Measurements from ENCODE around the gene SLC16A11. TPM values are rescaled to one million over a fixed set of nuclear protein-coding genes. Genes with fewer than 3 reads are reported as not detected.
A peak's percentile ranks its signal among the peaks of the same experiment; 100 is the strongest.
"Not testable (repeated sequence)": the region's sequence is repeated elsewhere in the genome, so short reads cannot be mapped to it uniquely, and the experiment has no call there.

SLC16A11 gene
- total RNA-seq, 1 experiment from 2014 or later, result 0.24 TPM

GRCh38 chr17:7072406-7072805 is 28.5 kb upstream of the SLC16A11 start:
- H3K27me3 ChIP-seq (ENCODE audit: control insufficient read depth, insufficient read depth, low read length), result no peaks in the 10 kb centered on the region; the same call in 1 of the 2 replicates
- DNase-seq, result peak; percentile 23
- no peaks in the 10 kb centered on the region for H3K36me3 ChIP-seq (replicated peaks; ENCODE audit: control insufficient read depth, insufficient read depth, low read length)
- no peak overlapping the region for H3K4me3 ChIP-seq (ENCODE audit: insufficient read depth, low read depth, low read length)

- DNase-seq, result no peak
- H3K4me3 ChIP-seq (ENCODE audit: insufficient read depth, low read depth, low read length), result no peak overlapping the region
- no peaks in the 10 kb centered on the region for H3K36me3 ChIP-seq (replicated peaks; ENCODE audit: control insufficient read depth, insufficient read depth, low read length)
- no peaks in the 10 kb centered on the region; the same call in 1 of the 2 replicates for H3K27me3 ChIP-seq (ENCODE audit: control insufficient read depth, insufficient read depth, low read length)
Measured at GRCh38 chr17:7070712-7071111, 26.8 kb upstream of the SLC16A11 start.

GRCh38 chr17:7068268-7068667 is 24.4 kb upstream of the SLC16A11 start:
- Histone ChIP-seq H3K4me3 (ENCODE audit: insufficient read depth, low read depth, low read length) (no peak overlapping the region), H3K27me3 (ENCODE audit: control insufficient read depth, insufficient read depth, low read length) (no peaks in the 10 kb centered on the region; the same call in 1 of the 2 replicates), H3K36me3 (replicated peaks; ENCODE audit: control insufficient read depth, insufficient read depth, low read length) (no peaks in the 10 kb centered on the region)
- DNase-seq, result no peak

- Histone ChIP-seq H3K27me3 (ENCODE audit: control insufficient read depth, insufficient read depth, low read length) (no peaks in the 10 kb centered on the region; the same call in 1 of the 2 replicates), H3K4me3 (ENCODE audit: insufficient read depth, low read depth, low read length) (no peak overlapping the region), H3K36me3 (replicated peaks; ENCODE audit: control insufficient read depth, insufficient read depth, low read length) (no peaks in the 10 kb centered on the region)
- DNase-seq, result no peak
Measured at GRCh38 chr17:7067198-7067597, 23.3 kb upstream of the SLC16A11 start.

- Histone ChIP-seq H3K27me3 (ENCODE audit: control insufficient read depth, insufficient read depth, low read length) (no peaks in the 10 kb centered on the region; the same call in 1 of the 2 replicates), H3K36me3 (replicated peaks; ENCODE audit: control insufficient read depth, insufficient read depth, low read length) (no peaks in the 10 kb centered on the region), H3K4me3 (ENCODE audit: insufficient read depth, low read depth, low read length) (no peak overlapping the region)
- DNase-seq, result no peak
Measured at GRCh38 chr17:7064261-7064660, 20.4 kb upstream of the SLC16A11 start.

- H3K4me3 ChIP-seq (ENCODE audit: insufficient read depth, low read depth, low read length), result no peak overlapping the region
- no peaks in the 10 kb centered on the region; the same call in 1 of the 2 replicates for H3K27me3 ChIP-seq (ENCODE audit: control insufficient read depth, insufficient read depth, low read length)
- DNase-seq, result no peak
- no peaks in the 10 kb centered on the region for H3K36me3 ChIP-seq (replicated peaks; ENCODE audit: control insufficient read depth, insufficient read depth, low read length)
Measured at GRCh38 chr17:7063518-7064094, 19.7 kb upstream of the SLC16A11 start.

- no peak overlapping the region for H3K4me3 ChIP-seq (ENCODE audit: insufficient read depth, low read depth, low read length)
- H3K27me3 ChIP-seq (ENCODE audit: control insufficient read depth, insufficient read depth, low read length), result no peaks in the 10 kb centered on the region
- H3K36me3 ChIP-seq (replicated peaks; ENCODE audit: control insufficient read depth, insufficient read depth, low read length), result no peaks in the 10 kb centered on the region
- DNase-seq, result no peak
Measured at GRCh38 chr17:7060165-7060891, 16.4 kb upstream of the SLC16A11 start.

GRCh38 chr17:7058831-7059447 is 15.0 kb upstream of the SLC16A11 start:
- no peaks in the 10 kb centered on the region for H3K36me3 ChIP-seq (replicated peaks; ENCODE audit: control insufficient read depth, insufficient read depth, low read length)
- DNase-seq, result no peak
- no peaks in the 10 kb centered on the region for H3K27me3 ChIP-seq (ENCODE audit: control insufficient read depth, insufficient read depth, low read length)
- H3K4me3 ChIP-seq (ENCODE audit: insufficient read depth, low read depth, low read length), result no peak overlapping the region

GRCh38 chr17:7056386-7056785 is 12.5 kb upstream of the SLC16A11 start:
- Histone ChIP-seq H3K36me3 (replicated peaks; ENCODE audit: control insufficient read depth, insufficient read depth, low read length) (no peaks in the 10 kb centered on the region), H3K27me3 (ENCODE audit: control insufficient read depth, insufficient read depth, low read length) (no peaks in the 10 kb centered on the region), H3K4me3 (ENCODE audit: insufficient read depth, low read depth, low read length) (no peak overlapping the region)
- no peak for DNase-seq

GRCh38 chr17:7050583-7050982 is 6.7 kb upstream of the SLC16A11 start:
- H3K27me3 ChIP-seq (ENCODE audit: control insufficient read depth, insufficient read depth, low read length), result peaks cover 10% of the 10 kb centered on the region
- H3K4me3 ChIP-seq (ENCODE audit: insufficient read depth, low read depth, low read length); H3K36me3 ChIP-seq (replicated peaks; ENCODE audit: control insufficient read depth, insufficient read depth, low read length); DNase-seq: not testable (repeated sequence)

- no peak for DNase-seq
- no peaks in the 10 kb centered on the region for H3K36me3 ChIP-seq (replicated peaks; ENCODE audit: control insufficient read depth, insufficient read depth, low read length)
- no peak overlapping the region for H3K4me3 ChIP-seq (ENCODE audit: insufficient read depth, low read depth, low read length)
Measured at GRCh38 chr17:7048968-7049367, 5.1 kb upstream of the SLC16A11 start.

GRCh38 chr17:7047566-7047965 is 3.7 kb upstream of the SLC16A11 start:
- H3K27me3 ChIP-seq (ENCODE audit: control insufficient read depth, insufficient read depth, low read length), result peaks cover 38% of the 10 kb centered on the region
- no peak for DNase-seq
- no peaks in the 10 kb centered on the region for H3K36me3 ChIP-seq (replicated peaks; ENCODE audit: control insufficient read depth, insufficient read depth, low read length)
- H3K4me3 ChIP-seq (ENCODE audit: insufficient read depth, low read depth, low read length), result no peak overlapping the region

More at GRCh38 chr17:7048968-7049367, 5.1 kb upstream of the SLC16A11 start:
- peaks cover 24% of the 10 kb centered on the region for H3K27me3 ChIP-seq (ENCODE audit: control insufficient read depth, insufficient read depth, low read length)

- DNase-seq; H3K36me3 ChIP-seq (replicated peaks; ENCODE audit: control insufficient read depth, insufficient read depth, low read length): not testable (repeated sequence)
- Histone ChIP-seq H3K4me3 (ENCODE audit: insufficient read depth, low read depth, low read length) (peak overlapping the region; percentile 27), H3K27me3 (ENCODE audit: control insufficient read depth, insufficient read depth, low read length) (peaks cover 45% of the 10 kb centered on the region)
Measured at GRCh38 chr17:7046725-7047397, 3.0 kb upstream of the SLC16A11 start.

- Histone ChIP-seq H3K36me3 (replicated peaks; ENCODE audit: control insufficient read depth, insufficient read depth, low read length) (no peaks in the 10 kb centered on the region), H3K27me3 (ENCODE audit: control insufficient read depth, insufficient read depth, low read length) (peaks cover 48% of the 10 kb centered on the region), H3K4me3 (ENCODE audit: insufficient read depth, low read depth, low read length) (peak overlapping the region; percentile 27; the same call in 1 of the 2 replicates)
- DNase-seq, result peak; percentile 69
Measured at GRCh38 chr17:7046127-7046724, 2.3 kb upstream of the SLC16A11 start.
